IPS DF 4.7 (cell line): ENCODE results near the gene CDC20.
"Not testable (repeated sequence)": the region's sequence is repeated elsewhere in the genome, so short reads cannot be mapped to it uniquely, and the experiment has no call there.

Source experiments
- DNase-seq: peaks from one replicate; pipeline ENCODE4 v3.0.0-alpha.2; 2013; ENCODE audit warnings: low spot score; ENCODE audit errors: extremely low read depth

Gene CDC20

GRCh38 chr1:43357251-43357650 is 1.5 kb upstream of the CDC20 start:
- DNase-seq: no peak

DNA sequence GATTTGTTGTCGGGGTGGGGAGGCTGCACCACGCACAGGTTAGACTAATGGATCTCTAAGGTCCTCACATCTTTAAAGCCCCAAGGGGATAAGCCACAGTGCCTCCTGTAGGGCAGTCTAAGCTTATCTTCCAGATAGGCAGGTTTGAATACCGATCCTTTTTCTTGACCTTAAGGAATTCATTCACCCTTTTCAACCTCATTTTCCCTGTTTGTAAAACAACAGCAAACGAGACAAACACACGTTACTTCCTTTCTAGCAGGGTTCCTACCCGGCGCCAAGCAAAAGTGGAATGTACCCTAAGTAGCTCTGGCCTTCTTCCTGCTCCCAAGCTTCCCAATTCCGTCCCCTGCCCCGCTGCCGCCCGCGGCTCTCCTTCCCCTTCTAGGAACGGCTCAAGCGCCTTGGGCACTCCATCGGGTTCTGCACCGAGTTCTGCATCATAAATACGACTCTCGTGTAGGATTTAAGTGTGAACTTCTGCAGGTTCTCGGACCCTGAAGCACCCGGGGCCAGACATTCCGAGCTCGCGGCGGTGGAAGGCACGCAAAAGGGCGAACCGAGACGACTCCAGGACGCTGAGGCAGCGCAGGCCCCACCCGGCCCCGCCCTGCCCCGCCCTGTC is 548 bp upstream of the CDC20 start:
- DNase-seq: no peak

- no peak for DNase-seq
Observed at GRCh38 chr1:43359696-43360095, 915 bp downstream of the CDC20 start.

GRCh38 chr1:43360616-43361015 is 1.8 kb downstream of the CDC20 start:
- no peak for DNase-seq

DNA sequence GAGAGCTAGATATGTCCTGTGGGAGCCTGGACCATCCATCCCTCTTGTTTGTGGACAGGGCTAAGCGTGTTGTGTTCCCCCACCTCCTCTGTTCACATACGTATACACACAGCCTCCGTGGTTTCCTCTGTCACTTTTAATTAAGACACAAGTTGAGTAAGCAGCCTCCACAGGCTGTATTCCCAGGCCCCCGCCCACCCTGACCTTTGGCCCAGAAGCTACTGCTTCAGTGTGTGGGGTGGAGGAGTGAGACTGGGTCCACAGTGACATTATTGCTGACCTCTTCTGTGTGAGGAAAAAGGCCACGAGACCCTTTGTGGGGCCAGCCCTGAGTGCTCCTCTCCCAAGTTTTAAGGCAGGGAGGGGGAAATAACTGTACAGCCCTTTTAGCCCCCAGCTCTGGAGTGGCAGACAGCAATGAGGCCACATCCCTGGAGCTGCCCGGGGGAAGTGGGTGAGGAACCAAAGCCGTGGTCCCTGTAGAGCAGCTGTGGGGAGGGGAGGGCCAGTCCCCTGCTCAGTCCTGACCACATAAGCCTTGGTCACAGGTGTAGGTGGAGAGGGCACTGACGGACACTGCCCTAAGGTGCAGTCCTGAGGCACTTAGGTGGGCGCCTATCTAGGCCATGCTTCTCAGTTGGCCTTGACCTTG is 4.6 kb downstream of the CDC20 start:
- DNase-seq: no peak

DNA sequence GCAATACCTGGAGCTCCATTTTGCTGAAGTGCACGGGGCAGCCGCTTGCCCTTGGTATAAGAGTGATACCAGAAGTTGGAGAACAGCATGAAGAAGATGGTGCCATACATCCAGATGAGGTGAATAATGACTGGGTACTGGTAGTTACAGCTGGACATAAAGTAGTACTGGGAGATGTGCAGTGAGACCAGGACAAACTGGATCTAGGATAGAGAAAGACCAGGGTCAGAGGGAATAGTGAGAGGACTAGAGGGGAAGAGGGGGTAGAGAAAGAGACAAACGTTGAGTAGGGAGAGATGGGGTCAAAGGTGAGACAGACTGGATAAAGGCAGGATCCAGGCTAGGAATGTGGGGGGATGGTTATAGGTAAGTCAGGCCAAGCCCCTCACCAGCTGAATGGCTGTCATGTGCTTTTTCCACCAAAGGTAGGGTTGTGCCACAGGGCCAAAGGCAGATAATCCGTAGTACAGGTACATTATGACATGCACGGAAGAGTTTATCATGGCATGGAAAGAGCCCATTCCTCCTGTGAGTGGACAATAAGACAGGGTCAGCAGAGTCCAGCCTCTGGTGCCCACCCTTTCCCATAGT is 5.2 kb downstream of the CDC20 start:
- no peak for DNase-seq

DNA sequence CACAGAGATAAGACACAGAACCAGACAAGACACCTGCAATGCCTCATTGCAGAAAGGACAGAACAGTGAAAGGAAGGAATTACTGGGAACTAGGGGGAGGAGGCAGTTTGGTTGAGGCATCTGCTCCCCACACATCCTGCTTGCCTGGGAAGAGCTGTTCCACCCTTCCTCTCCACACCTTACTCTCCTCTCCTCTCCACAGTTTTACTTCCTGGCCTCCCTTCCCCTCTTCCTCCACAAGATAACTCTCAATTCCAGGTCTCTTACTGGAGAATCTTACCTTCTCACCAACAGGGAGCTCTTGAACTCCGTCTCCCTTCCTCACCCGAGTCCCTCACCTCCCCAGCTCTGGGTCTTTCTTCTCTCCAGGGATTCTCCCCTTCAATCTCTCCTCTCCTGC is 6.9 kb downstream of the CDC20 start:
- DNase-seq: no peak

- DNase-seq: no peak
Observed at GRCh38 chr1:43366179-43366578, 7.4 kb downstream of the CDC20 start.

DNA sequence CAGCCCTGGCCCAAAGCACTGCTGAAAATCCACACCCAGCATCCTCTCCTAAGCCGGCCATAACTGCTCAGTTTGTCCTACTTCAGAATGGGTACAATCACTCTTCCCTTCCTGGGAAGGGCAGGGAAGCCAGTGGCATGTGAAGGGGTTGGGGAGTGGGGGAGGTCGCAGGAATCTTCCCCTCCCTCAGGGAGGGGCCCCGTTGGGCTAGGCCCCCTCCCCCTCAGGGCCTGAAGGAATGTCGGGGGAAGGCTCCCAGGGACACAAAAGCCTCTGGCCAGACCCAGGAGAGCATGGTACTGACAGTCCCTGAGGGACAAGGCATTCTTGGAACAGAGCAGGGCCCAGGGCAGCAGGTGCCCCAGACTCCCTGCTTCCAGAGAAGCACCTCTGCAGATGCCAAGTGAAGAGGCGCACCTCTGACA is 7.8 kb downstream of the CDC20 start:
- no peak for DNase-seq

DNA sequence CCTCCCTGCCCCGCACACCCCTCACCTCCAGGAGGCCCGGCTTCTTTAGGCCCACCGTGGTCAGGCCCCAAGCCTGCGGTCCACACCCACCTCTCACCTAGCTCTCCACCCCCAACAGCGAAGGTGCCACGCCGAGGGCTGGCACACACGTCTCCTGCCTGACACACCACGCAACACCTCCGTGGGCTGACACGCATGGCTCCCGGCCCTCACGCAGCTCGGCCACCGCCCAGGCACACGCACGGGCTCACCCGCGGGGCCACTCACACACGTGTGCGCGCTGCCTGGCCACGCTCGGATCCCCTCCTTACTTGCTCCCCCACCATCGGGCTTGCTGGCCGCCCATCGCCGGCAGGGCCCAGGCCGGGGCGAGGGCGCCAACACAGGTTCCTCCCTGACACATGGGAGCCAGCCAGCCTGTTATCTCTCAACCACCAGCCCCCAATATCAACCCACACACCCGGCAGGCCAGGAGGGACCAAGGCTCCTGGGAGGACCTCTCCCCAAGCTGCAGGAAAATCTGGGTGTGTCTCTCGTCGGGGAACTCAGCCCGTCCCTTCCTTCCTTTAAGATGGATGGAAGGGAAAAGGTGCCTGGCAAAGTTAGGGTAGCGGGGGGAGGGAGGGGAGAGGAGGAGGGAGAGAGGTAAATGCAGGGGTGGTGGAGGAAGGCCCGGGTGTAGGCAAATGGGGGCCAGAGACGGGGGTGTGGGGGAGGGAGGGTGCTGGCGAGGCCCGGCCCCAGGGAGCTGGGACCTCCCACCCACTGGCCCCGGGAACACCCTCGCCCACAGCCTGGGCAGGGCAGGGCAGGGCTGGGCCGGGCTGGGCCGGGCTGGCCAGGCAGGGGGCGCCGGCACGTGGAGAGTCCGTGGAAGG is 8.5 kb downstream of the CDC20 start:
- DNase-seq: no peak

- no peak for DNase-seq
Observed at GRCh38 chr1:43367904-43368645, 9.3 kb downstream of the CDC20 start, which contains the start of gene ELOVL1. Gene ELOVL1 (minus strand): TSS chr1:43368011. CDS start chr1:43365609, 2,402 bp downstream.

GRCh38 chr1:43368646-43369020 is 9.9 kb downstream of the CDC20 start:
- DNase-seq: no peak

DNA sequence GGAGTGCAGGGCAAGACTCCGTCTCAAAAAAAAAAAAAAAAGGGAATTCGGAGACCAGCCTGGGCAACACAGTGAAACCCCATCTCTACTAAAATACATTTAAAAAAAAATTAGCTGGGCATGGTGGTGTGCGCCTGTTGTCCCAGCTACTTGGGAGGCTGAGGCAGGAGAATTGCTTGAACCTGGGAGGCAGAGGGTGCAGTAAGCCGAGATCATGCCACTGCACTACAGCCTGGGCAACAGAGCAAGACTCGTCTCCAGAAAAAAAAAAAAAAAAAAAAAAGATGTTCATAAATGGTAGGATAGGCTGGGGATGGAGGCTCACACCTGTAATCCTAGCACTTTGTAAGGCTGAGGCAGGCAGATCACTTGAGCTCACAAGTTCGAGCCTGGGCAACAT is 11.0 kb downstream of the CDC20 start:
- DNase-seq: not testable (repeated sequence)

- no peak for DNase-seq
Observed at GRCh38 chr1:43370564-43370963, 11.8 kb downstream of the CDC20 start.

DNA sequence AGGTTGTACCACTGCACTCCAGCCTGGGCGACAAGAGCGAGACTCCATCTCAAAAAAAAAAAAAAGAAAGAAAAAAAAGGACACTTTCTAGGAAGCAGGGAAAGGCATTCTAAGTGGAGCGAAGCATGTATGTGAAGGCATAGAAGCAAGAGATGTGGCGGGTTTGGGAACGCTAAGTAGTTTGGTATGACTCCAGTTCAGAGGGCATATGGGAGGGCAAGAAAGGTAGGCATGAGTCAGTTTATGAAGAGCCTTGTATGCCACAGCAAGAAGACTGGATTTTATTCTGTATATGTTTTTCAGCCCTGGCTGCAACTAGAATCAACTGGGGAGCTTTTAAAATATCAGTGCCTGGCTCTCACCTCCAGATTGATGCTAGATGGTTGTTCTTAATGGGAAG is 13.4 kb downstream of the CDC20 start:
- DNase-seq: no peak

DNA sequence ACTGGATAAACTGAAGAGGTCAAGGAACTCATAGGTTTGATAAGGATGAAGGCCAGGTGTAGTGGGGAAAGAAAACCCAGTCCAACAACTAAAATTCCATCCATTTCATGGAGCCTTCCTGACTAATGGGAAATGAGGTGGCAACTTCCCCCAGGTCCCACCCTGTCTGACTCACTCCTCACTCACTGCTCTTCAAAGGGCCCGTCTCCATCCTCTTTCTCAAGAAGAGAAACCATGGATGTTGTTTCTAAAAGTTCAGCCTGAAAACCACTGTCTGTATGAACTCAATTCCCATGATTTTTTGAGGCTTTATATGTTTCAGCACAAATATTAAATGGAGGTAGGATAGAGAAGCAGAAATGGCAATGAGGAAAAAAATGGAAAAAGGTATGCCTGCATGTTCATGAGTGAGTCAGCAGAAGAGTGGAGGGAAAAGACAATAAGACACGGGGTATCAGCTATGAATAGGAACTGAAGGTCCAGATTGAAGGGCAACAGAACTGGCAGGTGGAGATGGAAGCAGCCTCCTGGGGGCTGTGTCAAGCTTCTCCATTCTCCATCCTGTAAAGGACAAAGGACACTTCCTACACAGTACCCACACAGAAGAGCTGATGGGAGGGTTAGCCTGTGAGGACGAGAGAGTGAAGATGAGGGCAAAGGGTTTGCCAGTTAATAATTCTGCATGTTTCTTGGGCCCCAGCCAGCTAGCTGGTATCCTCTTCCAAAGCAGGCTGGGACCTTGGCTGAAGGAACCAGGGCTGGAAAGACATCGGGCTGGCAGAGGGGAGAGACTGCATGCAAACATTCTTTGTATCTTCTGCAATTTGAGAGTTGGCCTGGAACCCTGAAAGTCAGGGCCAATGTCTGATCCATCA is 14.5 kb downstream of the CDC20 start:
- DNase-seq: no peak

GRCh38 chr1:43376723-43377235 is 18.0 kb downstream of the CDC20 start:
- DNase-seq: no peak

DNA sequence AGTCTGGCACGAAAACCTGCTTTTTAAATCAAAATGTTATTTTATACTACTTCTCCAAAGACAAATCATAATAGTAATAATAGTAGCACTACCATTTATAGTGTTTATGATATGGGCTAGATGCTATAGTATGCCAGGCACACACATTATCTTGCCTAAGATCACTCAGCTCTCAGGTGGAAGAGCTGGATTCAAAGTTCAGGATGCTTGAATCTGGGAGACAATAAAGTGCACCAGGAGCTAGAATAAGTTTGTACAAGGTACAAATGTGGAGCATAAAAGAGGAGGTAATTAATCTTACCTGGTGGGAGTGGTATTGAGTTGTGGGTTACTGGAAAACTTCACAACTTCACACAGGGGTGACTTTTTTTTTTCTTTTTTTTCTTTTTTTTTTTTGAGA is 19.1 kb downstream of the CDC20 start:
- no peak for DNase-seq

DNA sequence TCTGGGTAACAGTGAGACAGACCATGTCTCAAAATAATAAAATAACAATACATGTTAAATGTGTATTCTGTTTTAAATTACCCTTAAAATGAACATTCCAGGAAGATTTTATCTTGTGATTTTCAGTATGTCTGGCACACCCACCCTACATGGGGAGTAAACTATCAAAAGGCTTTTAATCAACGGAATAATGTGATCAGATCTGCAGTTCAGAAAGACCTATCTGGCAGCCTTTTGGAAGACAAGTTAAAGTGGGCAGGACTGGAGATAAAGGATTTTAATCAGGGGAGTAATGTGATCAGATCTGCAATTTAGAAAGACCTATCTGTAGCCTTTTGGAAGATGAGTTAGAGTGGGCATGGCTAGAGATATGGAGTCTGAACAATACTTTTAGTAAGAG is 20.7 kb downstream of the CDC20 start:
- no peak for DNase-seq

DNA sequence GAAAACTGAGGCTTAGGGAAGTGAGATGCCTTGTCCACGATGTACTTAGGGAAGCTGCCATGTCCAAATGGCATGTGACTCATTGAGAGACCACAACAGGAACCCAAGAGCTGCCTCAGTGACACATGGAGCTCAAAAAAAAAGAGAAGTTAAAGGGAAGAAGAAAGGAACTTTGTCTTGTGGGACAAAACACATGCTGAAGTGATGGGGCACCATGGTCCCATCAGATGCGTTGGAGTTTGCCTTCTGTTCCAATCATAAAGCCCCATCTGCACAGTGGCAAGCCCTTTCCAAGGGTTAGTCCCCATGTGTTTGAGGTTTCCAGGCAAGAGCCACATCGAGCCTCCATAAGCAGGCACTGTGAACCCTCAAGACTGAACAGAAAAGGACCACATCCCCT is 22.8 kb downstream of the CDC20 start:
- DNase-seq: no peak
